Measurements from ENCODE around the gene EXOC3.
"Not testable (repeated sequence)": the region's sequence is repeated elsewhere in the genome, so short reads cannot be mapped to it uniquely, and the experiment has no call there.

DNA sequence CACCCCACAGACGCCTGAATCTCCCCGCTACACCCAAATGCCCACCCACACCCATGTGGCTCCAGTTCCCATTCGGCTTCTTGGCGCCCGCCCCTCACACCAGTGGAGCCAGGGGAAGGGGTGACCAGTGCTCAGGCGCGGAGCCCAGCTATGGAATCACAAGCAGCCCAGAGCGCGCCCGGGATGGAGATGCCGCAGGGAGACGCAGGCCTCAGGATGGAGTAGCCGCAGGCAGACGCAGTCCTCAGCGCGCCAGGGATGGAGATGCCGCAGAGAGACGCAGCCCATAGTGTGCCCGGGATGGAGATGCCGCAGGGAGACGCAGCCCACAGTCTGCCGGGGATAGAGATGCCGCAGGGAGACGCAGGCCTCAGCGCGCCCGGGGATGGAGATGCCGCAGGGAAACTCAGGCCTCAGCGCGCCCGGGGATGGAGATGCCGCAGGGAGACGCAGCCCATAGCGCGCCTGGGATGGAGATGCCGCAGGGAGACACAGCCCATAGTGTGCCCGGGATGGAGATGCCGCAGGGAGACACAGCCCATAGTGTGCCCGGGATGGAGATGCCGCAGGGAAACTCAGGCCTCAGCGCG, 65.1 kb downstream of the EXOC3 start:
- not testable (repeated sequence) for TF ChIP-seq POLR2A (IDR thresholded peaks at IDR 0.05; ENCODE audit: low read depth, low read length); TAF1 (IDR thresholded peaks at IDR 0.05; ENCODE audit: borderline replicate concordance, low read depth, low read length)
